OCI-LY3 (cell line): ENCODE measurements around the gene ATXN7.

Experiments
- H2AFZ ChIP-seq: fragments of 200-600, 300-600 bp; shearing (Covaris generic); 2 replicates; pipeline ENCODE4 v1.6.0; 2014; ENCODE audit warnings: antibody characterized with exemption, low read depth, low read length
- H3K27ac ChIP-seq: fragments of 200-600, 300-600 bp; sonication (generic); 2 replicates; pipeline ENCODE4 v1.5.1; 2014; ENCODE audit warnings: mild to moderate bottlenecking, low read length, moderate library complexity, mixed read lengths
- H3K27me3 ChIP-seq: fragments of 200-600, 300-600 bp; sonication (generic); 2 replicates; pipeline ENCODE4 v1.6.1; 2014; ENCODE audit warnings: low read depth, low read length, mixed read lengths
- H3K36me3 ChIP-seq: fragments of 200-600, 300-600 bp; sonication (generic); replicated peaks from 2 replicates; pipeline ENCODE3; 2014; ENCODE audit warnings: low read depth, low read length, mixed read lengths
- H3K4me1 ChIP-seq: fragments of 300-600, 200-600 bp; sonication (generic); 2 replicates; pipeline ENCODE4 v1.6.1; 2014; ENCODE audit warnings: low read length, mixed read lengths
- H3K4me2 ChIP-seq: fragments of 200-600, 300-600 bp; sonication (generic); 2 replicates; pipeline ENCODE4 v1.6.1; 2014; ENCODE audit warnings: low read length, mixed read lengths
- H3K4me3 ChIP-seq: fragments of 300-600, 200-600 bp; sonication (generic); 2 replicates; pipeline ENCODE4 v1.5.1; 2014; ENCODE audit warnings: antibody characterized with exemption, mild to moderate bottlenecking, low read length, moderate library complexity
- H3K79me2 ChIP-seq: fragments of 300-600, 200-600 bp; shearing (Covaris generic); 2 replicates; pipeline ENCODE4 v1.6.1; 2014; ENCODE audit warnings: mild to moderate bottlenecking, low read length, mixed read lengths
- H3K9ac ChIP-seq: fragments of 300-600, 200-600 bp; shearing (Covaris generic); 2 replicates; pipeline ENCODE4 v1.6.0; 2014; ENCODE audit warnings: mild to moderate bottlenecking, low read length, moderate library complexity
- H3K9me3 ChIP-seq: fragments of 200-600, 300-600 bp; shearing (Covaris generic); 2 replicates; pipeline ENCODE4 v1.6.1; 2014; ENCODE audit warnings: low read length, mixed read lengths; ENCODE audit not compliant: insufficient read depth
- H4K20me1 ChIP-seq: fragments of 200-600, 300-600 bp; sonication (generic); 2 replicates; pipeline ENCODE4 v1.6.1; 2016; ENCODE audit warnings: low read length, mixed read lengths; ENCODE audit not compliant: insufficient read depth
- EZH2phosphoT487 ChIP-seq: fragments of 200-600 bp; shearing (Covaris generic); IDR thresholded peaks from 2 replicates; pipeline ENCODE4 v1.6.1; 2018; ENCODE audit warnings: antibody characterized with exemption, mixed run types, low read depth
- TF ChIP-seq, protein P1 (sequence below): fragments of 200-600, 300-600 bp; sonication (generic); IDR thresholded peaks from 2 replicates; pipeline ENCODE4 v1.5.1; 2014; ENCODE audit warnings: antibody characterized with exemption, low read length, low read depth

The ATXN7 gene

DNA sequence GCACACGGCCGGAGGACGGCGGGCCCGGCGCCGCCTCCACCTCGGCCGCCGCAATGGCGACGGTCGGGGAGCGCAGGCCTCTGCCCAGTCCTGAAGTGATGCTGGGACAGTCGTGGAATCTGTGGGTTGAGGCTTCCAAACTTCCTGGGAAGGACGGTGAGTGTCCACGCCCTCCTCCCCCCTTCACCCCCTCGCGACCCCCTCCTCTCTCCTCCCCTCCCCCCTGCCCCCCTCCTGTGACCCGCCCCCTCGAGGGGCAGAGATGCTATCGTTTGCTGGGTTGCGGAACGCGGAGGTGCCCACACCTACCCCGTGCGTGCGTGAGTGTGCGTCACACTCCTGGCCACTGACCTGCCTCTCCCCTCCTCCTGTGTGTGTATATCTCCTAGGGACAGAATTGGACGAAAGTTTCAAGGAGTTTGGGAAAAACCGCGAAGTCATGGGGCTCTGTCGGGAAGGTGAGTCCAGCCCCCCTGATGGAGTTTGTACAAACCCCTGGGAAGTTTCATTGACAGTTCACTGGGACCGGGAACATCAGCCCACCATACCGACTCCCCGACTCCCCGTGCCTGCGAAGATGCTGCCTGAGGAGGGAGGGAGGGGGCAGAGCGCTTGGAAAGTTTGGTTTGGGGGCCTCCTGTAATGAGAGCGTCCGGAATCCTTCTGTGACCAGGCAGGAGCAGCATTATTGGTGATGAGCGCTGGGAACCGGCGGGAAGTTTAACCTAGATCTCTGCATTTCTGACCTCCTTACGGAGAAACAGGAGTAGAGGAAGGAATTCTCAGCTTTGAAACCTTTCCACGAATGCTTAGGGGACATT lies 49.3 kb downstream of the ATXN7 start:
- Histone ChIP-seq H2AFZ (no peak overlapping the region), H3K4me2 (peak overlapping the region; percentile 97), H3K9ac (peak overlapping the region; percentile 69), H3K36me3 (peaks cover 38% of the 10 kb centered on the region), H3K4me1 (peaks cover 25% of the 10 kb centered on the region), H4K20me1 (peaks cover 23% of the 10 kb centered on the region), H3K79me2 (peaks cover 11% of the 10 kb centered on the region), H3K27me3 (no peaks in the 10 kb centered on the region), H3K4me3 (peak overlapping the region; percentile 80), H3K9me3 (no peaks in the 10 kb centered on the region), H3K27ac (peak overlapping the region; percentile 29; the same call in 1 of the 2 replicates)
- TF ChIP-seq EZH2phosphoT487, result no peak

GRCh38 chr3:63914312-63914711 lies 50.6 kb downstream of the ATXN7 start:
- Histone ChIP-seq H3K36me3 (peaks cover 47% of the 10 kb centered on the region), H3K27ac (no peak overlapping the region), H3K4me2 (no peak overlapping the region), H3K4me1 (peaks cover 25% of the 10 kb centered on the region), H3K9me3 (no peaks in the 10 kb centered on the region), H3K9ac (no peak overlapping the region), H4K20me1 (peaks cover 29% of the 10 kb centered on the region), H3K27me3 (no peaks in the 10 kb centered on the region), H2AFZ (no peak overlapping the region), H3K79me2 (peaks cover 11% of the 10 kb centered on the region), H3K4me3 (no peak overlapping the region)
- TF ChIP-seq, protein P1, sequence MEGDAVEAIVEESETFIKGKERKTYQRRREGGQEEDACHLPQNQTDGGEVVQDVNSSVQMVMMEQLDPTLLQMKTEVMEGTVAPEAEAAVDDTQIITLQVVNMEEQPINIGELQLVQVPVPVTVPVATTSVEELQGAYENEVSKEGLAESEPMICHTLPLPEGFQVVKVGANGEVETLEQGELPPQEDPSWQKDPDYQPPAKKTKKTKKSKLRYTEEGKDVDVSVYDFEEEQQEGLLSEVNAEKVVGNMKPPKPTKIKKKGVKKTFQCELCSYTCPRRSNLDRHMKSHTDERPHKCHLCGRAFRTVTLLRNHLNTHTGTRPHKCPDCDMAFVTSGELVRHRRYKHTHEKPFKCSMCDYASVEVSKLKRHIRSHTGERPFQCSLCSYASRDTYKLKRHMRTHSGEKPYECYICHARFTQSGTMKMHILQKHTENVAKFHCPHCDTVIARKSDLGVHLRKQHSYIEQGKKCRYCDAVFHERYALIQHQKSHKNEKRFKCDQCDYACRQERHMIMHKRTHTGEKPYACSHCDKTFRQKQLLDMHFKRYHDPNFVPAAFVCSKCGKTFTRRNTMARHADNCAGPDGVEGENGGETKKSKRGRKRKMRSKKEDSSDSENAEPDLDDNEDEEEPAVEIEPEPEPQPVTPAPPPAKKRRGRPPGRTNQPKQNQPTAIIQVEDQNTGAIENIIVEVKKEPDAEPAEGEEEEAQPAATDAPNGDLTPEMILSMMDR, result no peak
- TF ChIP-seq EZH2phosphoT487, result no peak

DNA sequence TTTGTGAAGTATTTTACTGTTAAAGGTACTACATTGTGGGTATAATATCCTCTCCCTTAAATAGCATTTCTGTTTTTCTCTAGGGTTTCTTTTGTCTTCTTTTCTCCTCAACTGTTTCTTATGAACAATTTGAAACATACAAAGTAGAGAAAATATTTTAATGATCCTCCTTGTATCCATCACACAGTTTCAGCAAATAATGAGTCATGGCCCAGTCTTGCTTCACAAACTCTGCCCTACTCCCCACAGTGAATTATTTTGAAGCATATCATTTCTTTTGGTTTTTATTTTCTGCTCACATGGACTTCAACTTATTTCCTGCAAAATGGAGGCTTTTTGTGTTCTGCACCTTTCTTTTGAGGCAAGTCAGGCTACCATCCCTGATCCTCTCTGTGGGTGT lies 54.7 kb downstream of the ATXN7 start:
- Histone ChIP-seq H3K4me1 (peaks cover 40% of the 10 kb centered on the region), H3K9ac (no peak overlapping the region), H3K27ac (no peak overlapping the region), H3K4me3 (no peak overlapping the region), H2AFZ (no peak overlapping the region), H3K36me3 (peaks cover 71% of the 10 kb centered on the region), H4K20me1 (peaks cover 24% of the 10 kb centered on the region), H3K9me3 (no peaks in the 10 kb centered on the region), H3K4me2 (no peak overlapping the region), H3K79me2 (peaks cover 24% of the 10 kb centered on the region), H3K27me3 (no peaks in the 10 kb centered on the region)
- TF ChIP-seq, protein P1, result no peak
- no peak for TF ChIP-seq EZH2phosphoT487

GRCh38 chr3:63920001-63920400 lies 56.3 kb downstream of the ATXN7 start:
- H3K27me3 ChIP-seq, result no peaks in the 10 kb centered on the region
- no peak overlapping the region for H3K4me3 ChIP-seq
- peaks cover 53% of the 10 kb centered on the region for H3K4me1 ChIP-seq
- H4K20me1 ChIP-seq, result peaks cover 24% of the 10 kb centered on the region
- H3K4me2 ChIP-seq, result peak overlapping the region; percentile 69
- no peak overlapping the region for H3K9ac ChIP-seq
- H3K9me3 ChIP-seq, result 0 out of 2 replicates have a peak, but pooled peaks cover 2% of the 10 kb centered on the region
- H2AFZ ChIP-seq, result no peak overlapping the region
- TF ChIP-seq EZH2phosphoT487, result no peak
- TF ChIP-seq, protein P1, result no peak
- peaks cover 76% of the 10 kb centered on the region for H3K36me3 ChIP-seq
- peaks cover 38% of the 10 kb centered on the region for H3K79me2 ChIP-seq
- peak overlapping the region; percentile 80 for H3K27ac ChIP-seq
